Measurements from ENCODE around the gene IGF2BP2. TPM values are rescaled to one million over a fixed set of nuclear protein-coding genes. Genes with fewer than 3 reads are reported as not detected.

Gene IGF2BP2
- total RNA-seq, 4 donors from 2014 or later: 3.0 to 13.8 (median 6.8) TPM

GRCh38 chr3:185851046-185851445 lies 26.2 kb upstream of the IGF2BP2 start:
- Histone ChIP-seq H3K27me3 (peaks cover 0 to 25% (median 2%) of the 10 kb centered on the region in 4 donors), H3K9me3 (peaks cover 0 to 1% (median 0%) of the 10 kb centered on the region in 3 donors), H3K4me3 (no peak overlapping the region), H3K36me3 (no peaks in the 10 kb centered on the region), H3K27ac (no peak overlapping the region), H3K4me1 (no peaks in the 10 kb centered on the region)
- 59 to 62% methylated on average over 3 of the region's 3 CpGs for WGBS, 2 donors
- intact Hi-C loops (cut with DNase I): no loop called here
- no peak for DNase-seq
- TF ChIP-seq CTCF (IDR thresholded peaks at IDR 0.05) (no peak), POLR2A (IDR thresholded peaks at IDR 0.05) (no peak)

- Histone ChIP-seq H3K36me3 (no peaks in the 10 kb centered on the region), H3K27ac (no peak overlapping the region), H3K4me3 (no peak overlapping the region), H3K4me1 (no peaks in the 10 kb centered on the region), H3K27me3 (peaks cover 0 to 30% (median 2%) of the 10 kb centered on the region in 4 donors), H3K9me3 (no peaks in the 10 kb centered on the region)
- 59 to 68% methylated on average over 5 to 6 of the region's 6 CpGs for WGBS, 2 donors
- intact Hi-C loops (cut with DNase I): no loop called here
- TF ChIP-seq CTCF (IDR thresholded peaks at IDR 0.05) (no peak), POLR2A (IDR thresholded peaks at IDR 0.05) (no peak)
- DNase-seq: no peak
These were observed 22.7 kb upstream of the IGF2BP2 start for GRCh38 chr3:185847506-185847905.

- H3K4me1 ChIP-seq: no peaks in the 10 kb centered on the region
- H3K4me3 ChIP-seq: no peak overlapping the region
- intact Hi-C loops (cut with DNase I): no loop called here
- H3K9me3 ChIP-seq: no peaks in the 10 kb centered on the region
- WGBS, 2 donors: 51 to 57% methylated on average over 4 to 5 of the region's 6 CpGs
- no peaks in the 10 kb centered on the region for H3K36me3 ChIP-seq
- peaks cover 0 to 30% (median 2%) of the 10 kb centered on the region in 4 donors for H3K27me3 ChIP-seq
- H3K27ac ChIP-seq: no peak overlapping the region
- no peak for DNase-seq
- TF ChIP-seq POLR2A (IDR thresholded peaks at IDR 0.05) (no peak), CTCF (IDR thresholded peaks at IDR 0.05) (no peak)
These were observed 21.2 kb upstream of the IGF2BP2 start for GRCh38 chr3:185846037-185846436.

GRCh38 chr3:185844051-185844450 lies 19.2 kb upstream of the IGF2BP2 start:
- DNase-seq: no peak
- WGBS, 2 donors: 76 to 89% methylated on average over 3 of the region's 3 CpGs
- H3K4me3 ChIP-seq: no peak overlapping the region
- H3K4me1 ChIP-seq: no peaks in the 10 kb centered on the region
- no peaks in the 10 kb centered on the region for H3K9me3 ChIP-seq
- no peak for TF ChIP-seq CTCF (IDR thresholded peaks at IDR 0.05)
- no peak for TF ChIP-seq POLR2A (IDR thresholded peaks at IDR 0.05)
- no peaks in the 10 kb centered on the region for H3K36me3 ChIP-seq
- no peak overlapping the region for H3K27ac ChIP-seq
- intact Hi-C loops (cut with DNase I): no loop called here
- H3K27me3 ChIP-seq: peaks cover 0 to 39% (median 2%) of the 10 kb centered on the region in 4 donors

GRCh38 chr3:185843635-185844034 lies 18.8 kb upstream of the IGF2BP2 start:
- Histone ChIP-seq H3K27me3 (peaks cover 0 to 41% (median 2%) of the 10 kb centered on the region in 4 donors), H3K4me1 (no peaks in the 10 kb centered on the region), H3K9me3 (no peaks in the 10 kb centered on the region), H3K27ac (no peak overlapping the region), H3K36me3 (no peaks in the 10 kb centered on the region), H3K4me3 (no peak overlapping the region)
- intact Hi-C loops (cut with DNase I): no loop called here
- TF ChIP-seq CTCF (IDR thresholded peaks at IDR 0.05): no peak
- no peak for TF ChIP-seq POLR2A (IDR thresholded peaks at IDR 0.05)
- whole genome bisulfite sequencing, 2 donors: 58 to 87% methylated on average over 1 to 2 of the region's 2 CpGs
- no peak for DNase-seq

Data from esophagus squamous epithelium (tissue), 5 donors.